Measurements from ENCODE around the gene FHDC1. TPM values are rescaled to one million over a fixed set of nuclear protein-coding genes. Genes with fewer than 3 reads are reported as not detected.

The FHDC1 gene
- total RNA-seq, 4 donors from 2014 or later = 0.29 to 0.52 (median 0.45) TPM

DNA sequence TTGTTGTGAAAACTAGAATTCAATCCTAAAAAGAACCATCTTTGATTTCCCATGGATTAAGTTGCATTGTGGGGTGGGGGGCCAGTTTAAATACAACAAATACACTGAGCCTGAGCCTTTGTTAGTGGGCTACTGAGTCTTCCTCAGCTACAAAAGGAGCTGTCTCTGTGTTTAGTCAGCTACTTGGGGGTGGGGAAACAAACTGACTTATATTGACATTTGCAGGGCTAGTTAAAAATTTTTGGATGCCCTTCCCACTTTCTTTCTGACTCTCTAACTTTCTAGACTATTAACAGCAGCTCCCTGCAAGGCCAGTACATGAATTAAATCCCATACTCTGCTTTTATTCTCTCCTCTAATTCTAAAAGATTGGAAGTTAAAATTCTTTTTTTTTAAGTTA is 32.5 kb upstream of the FHDC1 start:
- Histone ChIP-seq H3K4me1 (peaks cover 7 to 9% of the 10 kb centered on the region in 2 donors), H3K36me3 (no peaks in the 10 kb centered on the region), H3K27me3 (no peaks in the 10 kb centered on the region), H3K9me3 (no peaks in the 10 kb centered on the region), H3K4me3 (no peak overlapping the region), H3K27ac (no peak overlapping the region)
- DNase-seq (no peak), ATAC-seq (no peak)
- in situ Hi-C loops (cut with MboI; ENCODE audit: low sequenced_read_pairs in 4 of 4) = no loop called here
- TF ChIP-seq POLR2A (IDR thresholded peaks at IDR 0.05) = no peak
- intact Hi-C loops (cut with DNase I; ENCODE audit: low total_unique reads) = no loop called here

DNA sequence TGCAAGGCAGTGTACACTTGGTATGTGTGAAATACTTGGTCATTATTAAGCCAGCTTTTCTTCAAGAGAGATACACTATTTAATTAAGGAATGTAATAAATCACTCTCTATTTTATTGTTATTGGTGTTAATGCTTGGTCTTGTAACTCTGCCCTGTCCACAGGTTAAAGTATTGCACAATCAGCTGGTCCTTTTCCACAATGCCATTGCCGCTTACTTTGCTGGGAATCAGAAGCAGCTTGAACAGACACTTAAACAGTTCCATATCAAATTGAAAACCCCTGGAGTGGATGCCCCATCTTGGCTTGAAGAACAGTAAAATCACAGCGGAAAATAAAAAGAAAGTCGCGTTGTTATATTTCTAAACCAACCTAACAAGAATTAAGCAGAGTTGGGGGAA is 26.2 kb upstream of the FHDC1 start:
- Histone ChIP-seq H3K27me3 (no peaks in the 10 kb centered on the region), H3K4me1 (no peaks in the 10 kb centered on the region), H3K36me3 (no peaks in the 10 kb centered on the region), H3K27ac (no peak overlapping the region), H3K9me3 (no peaks in the 10 kb centered on the region), H3K4me3 (no peak overlapping the region)
- intact Hi-C loops (cut with DNase I; ENCODE audit: low total_unique reads) (no loop called here), in situ Hi-C loops (cut with MboI; ENCODE audit: low sequenced_read_pairs in 4 of 4) (no loop called here)
- ATAC-seq (no peak), DNase-seq (no peak)
- no peak for TF ChIP-seq POLR2A (IDR thresholded peaks at IDR 0.05)
- TF ChIP-seq, protein P1, sequence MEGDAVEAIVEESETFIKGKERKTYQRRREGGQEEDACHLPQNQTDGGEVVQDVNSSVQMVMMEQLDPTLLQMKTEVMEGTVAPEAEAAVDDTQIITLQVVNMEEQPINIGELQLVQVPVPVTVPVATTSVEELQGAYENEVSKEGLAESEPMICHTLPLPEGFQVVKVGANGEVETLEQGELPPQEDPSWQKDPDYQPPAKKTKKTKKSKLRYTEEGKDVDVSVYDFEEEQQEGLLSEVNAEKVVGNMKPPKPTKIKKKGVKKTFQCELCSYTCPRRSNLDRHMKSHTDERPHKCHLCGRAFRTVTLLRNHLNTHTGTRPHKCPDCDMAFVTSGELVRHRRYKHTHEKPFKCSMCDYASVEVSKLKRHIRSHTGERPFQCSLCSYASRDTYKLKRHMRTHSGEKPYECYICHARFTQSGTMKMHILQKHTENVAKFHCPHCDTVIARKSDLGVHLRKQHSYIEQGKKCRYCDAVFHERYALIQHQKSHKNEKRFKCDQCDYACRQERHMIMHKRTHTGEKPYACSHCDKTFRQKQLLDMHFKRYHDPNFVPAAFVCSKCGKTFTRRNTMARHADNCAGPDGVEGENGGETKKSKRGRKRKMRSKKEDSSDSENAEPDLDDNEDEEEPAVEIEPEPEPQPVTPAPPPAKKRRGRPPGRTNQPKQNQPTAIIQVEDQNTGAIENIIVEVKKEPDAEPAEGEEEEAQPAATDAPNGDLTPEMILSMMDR (IDR thresholded peaks at IDR 0.05 in 4 of 5, conservative IDR thresholded peaks at IDR 0.05 in 1 of 5) = no peak

DNA sequence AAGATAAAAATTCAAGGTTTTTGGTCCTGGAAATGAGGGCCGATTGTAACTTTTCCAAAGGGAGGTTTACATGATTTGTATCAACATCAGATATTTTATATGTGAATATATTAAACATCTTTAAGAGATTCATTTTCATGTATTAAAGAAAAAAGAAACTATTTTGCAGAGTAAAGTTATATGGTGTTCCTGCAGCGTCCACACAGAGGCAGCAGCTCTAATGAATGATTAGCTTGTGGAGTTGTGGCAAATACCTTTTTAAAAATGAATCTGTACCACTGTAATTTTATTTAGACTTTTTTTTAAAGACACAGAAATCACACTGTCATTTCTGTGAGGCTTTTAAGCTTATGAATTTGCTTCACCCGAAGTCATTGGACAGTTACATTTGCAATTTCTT is 25.6 kb upstream of the FHDC1 start:
- H3K4me3 ChIP-seq = no peak overlapping the region
- TF ChIP-seq, protein P1 (IDR thresholded peaks at IDR 0.05 in 4 of 5, conservative IDR thresholded peaks at IDR 0.05 in 1 of 5) = no peak
- no peak for TF ChIP-seq POLR2A (IDR thresholded peaks at IDR 0.05)
- H3K36me3 ChIP-seq = no peaks in the 10 kb centered on the region
- H3K27ac ChIP-seq = no peak overlapping the region
- intact Hi-C loops (cut with DNase I; ENCODE audit: low total_unique reads) = no loop called here
- no peaks in the 10 kb centered on the region for H3K27me3 ChIP-seq
- no peaks in the 10 kb centered on the region for H3K9me3 ChIP-seq
- H3K4me1 ChIP-seq = no peaks in the 10 kb centered on the region
- no peak for DNase-seq
- in situ Hi-C loops (cut with MboI; ENCODE audit: low sequenced_read_pairs in 4 of 4) = no loop called here
- ATAC-seq = no peak

- Histone ChIP-seq H3K4me3 (no peak overlapping the region), H3K27ac (no peak overlapping the region), H3K4me1 (no peaks in the 10 kb centered on the region), H3K36me3 (no peaks in the 10 kb centered on the region), H3K27me3 (no peaks in the 10 kb centered on the region), H3K9me3 (no peaks in the 10 kb centered on the region)
- in situ Hi-C loops (cut with MboI; ENCODE audit: low sequenced_read_pairs in 4 of 4) = no loop called here
- DNase-seq (no peak), ATAC-seq (no peak)
- intact Hi-C loops (cut with DNase I; ENCODE audit: low total_unique reads) = no loop called here
- TF ChIP-seq POLR2A (IDR thresholded peaks at IDR 0.05) = no peak
- TF ChIP-seq, protein P1 (IDR thresholded peaks at IDR 0.05 in 4 of 5, conservative IDR thresholded peaks at IDR 0.05 in 1 of 5) = no peak
These were observed 18.4 kb upstream of the FHDC1 start for GRCh38 chr4:152917543-152918395.

GRCh38 chr4:152919826-152920225 is 16.3 kb upstream of the FHDC1 start:
- TF ChIP-seq, protein P1 (IDR thresholded peaks at IDR 0.05 in 4 of 5, conservative IDR thresholded peaks at IDR 0.05 in 1 of 5) = no peak
- no peak for TF ChIP-seq POLR2A (IDR thresholded peaks at IDR 0.05)
- Histone ChIP-seq H3K27ac (no peak overlapping the region), H3K36me3 (no peaks in the 10 kb centered on the region), H3K4me3 (no peak overlapping the region), H3K27me3 (no peaks in the 10 kb centered on the region), H3K4me1 (no peaks in the 10 kb centered on the region), H3K9me3 (no peaks in the 10 kb centered on the region)
- intact Hi-C loops (cut with DNase I; ENCODE audit: low total_unique reads) = no loop called here
- ATAC-seq (no peak), DNase-seq (no peak)
- in situ Hi-C loops (cut with MboI; ENCODE audit: low sequenced_read_pairs in 4 of 4) = no loop called here

Data from gastrocnemius medialis (tissue), 4 donors.